NAMALWA (cell line): ENCODE measurements around the gene CATSPERE.
"Not testable (repeated sequence)": the region's sequence is repeated elsewhere in the genome, so short reads cannot be mapped to it uniquely, and the experiment has no call there.

Source experiments
- DNase-seq: peaks from one replicate; pipeline ENCODE4 v3.0.0-alpha.2; 2015; ENCODE audit warnings: low spot score

Gene CATSPERE

GRCh38 chr1:244449936-244450508 is 11.1 kb upstream of the CATSPERE start:
- DNase-seq = no peak

- DNase-seq = peak; percentile 70
Observed at GRCh38 chr1:244450597-244451538, 10.2 kb upstream of the CATSPERE start.

- DNase-seq = no peak
Observed at GRCh38 chr1:244451539-244451950, 9.5 kb upstream of the CATSPERE start, which contains the start of gene ADSS2. Gene ADSS2, minus strand, starts transcription at chr1:244451909. Its CDS starts 92 bp downstream, at chr1:244451817.

- DNase-seq = peak; percentile 99
Observed at GRCh38 chr1:244451951-244452795, 8.9 kb upstream of the CATSPERE start.

GRCh38 chr1:244454412-244454811 is 6.7 kb upstream of the CATSPERE start:
- no peak for DNase-seq

GRCh38 chr1:244456586-244456985 is 4.5 kb upstream of the CATSPERE start:
- no peak for DNase-seq

GRCh38 chr1:244458781-244459180 is 2.3 kb upstream of the CATSPERE start:
- no peak for DNase-seq

GRCh38 chr1:244460197-244460596 is 876 bp upstream of the CATSPERE start:
- peak; percentile 38 for DNase-seq

GRCh38 chr1:244466724-244467123 is 5.7 kb downstream of the CATSPERE start:
- no peak for DNase-seq

- DNase-seq = no peak
Observed at GRCh38 chr1:244473059-244473605, 12.1 kb downstream of the CATSPERE start.

GRCh38 chr1:244484971-244485370 is 23.9 kb downstream of the CATSPERE start:
- not testable (repeated sequence) for DNase-seq

- DNase-seq = no peak
Observed at GRCh38 chr1:244494653-244495052, 33.6 kb downstream of the CATSPERE start.

GRCh38 chr1:244496186-244496585 is 35.1 kb downstream of the CATSPERE start:
- no peak for DNase-seq

- DNase-seq = no peak
Observed at GRCh38 chr1:244497805-244498204, 36.7 kb downstream of the CATSPERE start.

- DNase-seq = not testable (repeated sequence)
Observed at GRCh38 chr1:244499484-244499883, 38.4 kb downstream of the CATSPERE start.

GRCh38 chr1:244500515-244500914 is 39.4 kb downstream of the CATSPERE start:
- DNase-seq = not testable (repeated sequence)

- DNase-seq = no peak
Observed at GRCh38 chr1:244502630-244503029, 41.6 kb downstream of the CATSPERE start.

- DNase-seq = no peak
Observed at GRCh38 chr1:244513493-244513892, 52.4 kb downstream of the CATSPERE start.

- no peak for DNase-seq
Observed at GRCh38 chr1:244515680-244516079, 54.6 kb downstream of the CATSPERE start.

- no peak for DNase-seq
Observed at GRCh38 chr1:244536316-244536715, 75.2 kb downstream of the CATSPERE start.

- DNase-seq = no peak
Observed at GRCh38 chr1:244545511-244545910, 84.4 kb downstream of the CATSPERE start.

- no peak for DNase-seq
Observed at GRCh38 chr1:244548558-244549115, 87.6 kb downstream of the CATSPERE start.
